Upper lobe of left lung (tissue), 6 donors: ENCODE measurements around the gene UBTD2. TPM values are rescaled to one million over a fixed set of nuclear protein-coding genes. Genes with fewer than 3 reads are reported as not detected.

Source experiments
- ATAC-seq, 2 donors: fragments of 200-7000 bp; cut with Tn5 transposase; one replicate each; pipeline ENCODE4 v1.9.1; 2022; ENCODE audit warnings: mild to moderate bottlenecking in 2 of 2, moderate library complexity in 2 of 2; ENCODE audit not compliant: low FRiP score in 2 of 2
- DNase-seq, 2 donors: peaks; one replicate each; pipeline ENCODE4 v3.0.0-alpha.2; 2019 to 2020
- H3K27ac ChIP-seq, 4 donors: fragments of 200-600 bp; sonication (generic); one replicate each; pipeline ENCODE4 v1.5.1; 2016 to 2019
- H3K27me3 ChIP-seq, 4 donors: fragments of 200-600 bp; sonication (generic); one replicate each; pipeline ENCODE4 v1.5.1; 2017 to 2019
- H3K36me3 ChIP-seq, 4 donors: fragments of 200-600 bp; sonication (generic); one replicate each; pipeline ENCODE4 v1.5.1; 2016 to 2019
- H3K4me1 ChIP-seq, 4 donors: fragments of 200-600 bp; sonication (generic); one replicate each; pipeline ENCODE4 v1.5.1; 2018 to 2019
- H3K4me3 ChIP-seq, 4 donors: fragments of 200-600 bp; sonication (generic); one replicate each; pipeline ENCODE4 v1.5.1; 2017 to 2019; ENCODE audit warnings: mild to moderate bottlenecking in 2 of 4, moderate library complexity in 1 of 4
- H3K9me3 ChIP-seq, 4 donors: fragments of 200-600 bp; sonication (generic); one replicate each; pipeline ENCODE4 v1.5.1; 2018 to 2019
- CTCF ChIP-seq, 6 experiments: fragments of 450-650 bp in 4 of 6; fragments of 200-600 bp in 2 of 6; sonication (generic) in 2 of 6; IDR thresholded peaks; one replicate each; pipeline ENCODE4 v1.5.1; 2016 to 2019; ENCODE audit warnings: antibody characterized with exemption in 6 of 6
- EP300 ChIP-seq, 4 donors: sonication (generic); formaldehyde crosslinking; IDR thresholded peaks; one replicate each; pipeline ENCODE4 v1.5.1; 2017; ENCODE audit warnings: antibody characterized with exemption in 4 of 4, control low read depth in 2 of 4
- POLR2A ChIP-seq, 4 donors: fragments of 450-650 bp; IDR thresholded peaks; one replicate each; pipeline ENCODE4 v1.5.1; 2016 to 2017; ENCODE audit warnings: antibody characterized with exemption in 4 of 4, mild to moderate bottlenecking in 2 of 4
- POLR2AphosphoS5 ChIP-seq, 2 donors: sonication (generic); formaldehyde crosslinking; IDR thresholded peaks; one replicate each; pipeline ENCODE4 v1.5.1; 2017; ENCODE audit warnings: antibody characterized with exemption in 2 of 2
- WGBS, 2 donors: methylation state at CpG; one replicate each; pipeline ENCODE4 v1.1.5; 2017 to 2018; 5-methylcytosine and 5-hydroxymethylcytosine counted together
- total RNA-seq, 6 donors: library from RNA; depleted of rRNA in 4 of 6; stranded (reverse); fragments of >200 nt in 4 of 6; gene quantifications; one replicate each; pipeline versions ENCODE4 v1.1.0 to v1.2.1, GENCODE V29; 2016 to 2021
- donor health status: DM: no; HTN: no; CAD: no; lungs with moderate emphysema.
- donor health status: DM: no; HTN: yes; CAD: no; lungs with severe emphysema.

Gene UBTD2
- total RNA-seq, 6 donors from 2014 or later: 9.4 to 22.3 (median 15.8) TPM

GRCh38 chr5:172168311-172168710, 115.3 kb downstream of the UBTD2 start:
- Histone ChIP-seq H3K9me3 (no peaks in the 10 kb centered on the region), H3K36me3 (peaks cover 0 to 3% (median 0%) of the 10 kb centered on the region in 4 donors), H3K27ac (peak overlapping the region; percentile 46 to 79 (median 68)), H3K27me3 (no peaks in the 10 kb centered on the region), H3K4me1 (peaks cover 47 to 63% (median 55%) of the 10 kb centered on the region in 4 donors), H3K4me3 (no peak overlapping the region)
- no peak for TF ChIP-seq POLR2A (IDR thresholded peaks at IDR 0.05)
- TF ChIP-seq EP300 (IDR thresholded peaks at IDR 0.05): no peak
- TF ChIP-seq POLR2AphosphoS5 (IDR thresholded peaks at IDR 0.05): no peak
- TF ChIP-seq CTCF (IDR thresholded peaks at IDR 0.05): no peak
- DNase-seq: no peak
- no peak for ATAC-seq
- 63 to 69% methylated on average over 2 to 8 of the region's 8 CpGs for WGBS, 2 donors

GRCh38 chr5:172167895-172168294, 115.7 kb downstream of the UBTD2 start:
- H3K4me3 ChIP-seq: no peak overlapping the region
- no peaks in the 10 kb centered on the region for H3K27me3 ChIP-seq
- H3K9me3 ChIP-seq: no peaks in the 10 kb centered on the region
- ATAC-seq: no peak
- no peak for DNase-seq
- H3K36me3 ChIP-seq: peaks cover 0 to 3% (median 0%) of the 10 kb centered on the region in 4 donors
- H3K27ac ChIP-seq: peak overlapping the region; percentile 46 to 79 (median 68)
- TF ChIP-seq EP300 (IDR thresholded peaks at IDR 0.05): no peak
- peak; percentile 14 to 70 for TF ChIP-seq POLR2AphosphoS5 (IDR thresholded peaks at IDR 0.05)
- TF ChIP-seq CTCF (IDR thresholded peaks at IDR 0.05): no peak
- no peak for TF ChIP-seq POLR2A (IDR thresholded peaks at IDR 0.05)
- H3K4me1 ChIP-seq: peaks cover 47 to 62% (median 54%) of the 10 kb centered on the region in 4 donors
- 69 to 81% methylated on average over 5 to 7 of the region's 7 CpGs for WGBS, 2 donors

GRCh38 chr5:172166030-172166826, 117.3 kb downstream of the UBTD2 start:
- no peaks in the 10 kb centered on the region for H3K27me3 ChIP-seq
- DNase-seq (no peak), ATAC-seq (no peak)
- no peak overlapping the region for H3K4me3 ChIP-seq
- WGBS, 2 donors: 87 to 89% methylated on average over 16 of the region's 16 CpGs
- peaks cover 54 to 66% (median 60%) of the 10 kb centered on the region in 4 donors for H3K4me1 ChIP-seq
- peaks cover 0 to 3% (median 0%) of the 10 kb centered on the region in 4 donors for H3K36me3 ChIP-seq
- H3K27ac ChIP-seq: peak overlapping the region; percentile 49 to 67 (median 54)
- H3K9me3 ChIP-seq: no peaks in the 10 kb centered on the region
- TF ChIP-seq EP300 (IDR thresholded peaks at IDR 0.05): no peak
- TF ChIP-seq CTCF (IDR thresholded peaks at IDR 0.05): no peak
- no peak for TF ChIP-seq POLR2AphosphoS5 (IDR thresholded peaks at IDR 0.05)
- TF ChIP-seq POLR2A (IDR thresholded peaks at IDR 0.05): no peak

- no peak for ATAC-seq
- Histone ChIP-seq H3K4me3 (no peak overlapping the region), H3K36me3 (no peaks in the 10 kb centered on the region), H3K4me1 (peaks cover 49 to 67% (median 57%) of the 10 kb centered on the region in 4 donors), H3K27me3 (no peaks in the 10 kb centered on the region), H3K27ac (peak overlapping the region in 3 of 4 donors; percentile 23 to 64 (median 26)), H3K9me3 (no peaks in the 10 kb centered on the region)
- DNase-seq: no peak
- WGBS, 2 donors: 66 to 89% methylated on average over 7 of the region's 7 CpGs
- TF ChIP-seq POLR2AphosphoS5 (IDR thresholded peaks at IDR 0.05) (no peak), CTCF (IDR thresholded peaks at IDR 0.05) (no peak), EP300 (IDR thresholded peaks at IDR 0.05) (no peak), POLR2A (IDR thresholded peaks at IDR 0.05) (no peak)
Measured at GRCh38 chr5:172165465-172165864, 118.1 kb downstream of the UBTD2 start.
